HCT116 (cell line): ENCODE measurements around the gene DYNC2H1. TPM values are rescaled to one million over a fixed set of nuclear protein-coding genes. Genes with fewer than 3 reads are reported as not detected.

Experiments
- ATAC-seq: fragments of 200-7000 bp; cut with Tn5 transposase; 2 replicates; pipeline ENCODE4 v1.9.1; 2020; ENCODE audit warnings: mild to moderate bottlenecking, moderate library complexity
- BruUV-seq: library from RNA; stranded (reverse); fragments of 400-500 nt; replicated peaks from 2 replicates; lab custom pipeline; 2021; lab: Mats Ljungman, UMichigan
- CTCF ChIA-PET: fragments of 300-600 bp; sonication (Branson Sonifier 250); formaldehyde crosslinking; loops from one replicate; lab custom pipeline; 2021; ENCODE audit warnings: antibody characterized with exemption; lab: Charles Lee
- POLR2A ChIA-PET: fragments of 300-600, 350-600 bp; sonication (Branson Sonifier 250); formaldehyde crosslinking; loops from one replicate; lab custom pipeline; 2021; ENCODE audit warnings: antibody characterized with exemption; lab: Charles Lee
- RAD21 ChIA-PET, 2 experiments: fragments of 300-600 bp; sonication (Branson Sonifier 250); formaldehyde crosslinking; loops; one replicate each; lab custom pipeline; 2023; ENCODE audit warnings: low total read pairs in 2 of 2; ENCODE audit not compliant: uncharacterized antibody in 2 of 2, unreplicated experiment in 2 of 2, low non-redundant PET in 1 of 2; lab: Charles Lee
- DNase-seq: peaks from one replicate; pipeline ENCODE4 v3.0.0-alpha.2; 2010; ENCODE audit warnings: low read depth, low spot score
- H2AFZ ChIP-seq: fragments of 200-600 bp; shearing (Covaris generic), sonication (generic); 2 replicates; pipeline ENCODE4 v1.6.1; 2017; ENCODE audit warnings: low read depth, mixed run types, mixed read lengths, antibody characterized with exemption, low read length; ENCODE audit not compliant: poor library complexity, severe bottlenecking
- H3K27ac ChIP-seq: 2 replicates; pipeline ENCODE4 v1.5.1; 2012; ENCODE audit warnings: low read depth, low read length
- H3K27me3 ChIP-seq: fragments of 200-600 bp; sonication (generic); 2 replicates; pipeline ENCODE4 v1.6.1; 2016; ENCODE audit warnings: mixed run types, low read length, mixed read lengths; ENCODE audit not compliant: insufficient read depth
- H3K36me3 ChIP-seq, 2 experiments: fragments of 200-500 bp in 1 of 2; fragments of 200-600 bp in 1 of 2; sonication (Bioruptor generic) in 1 of 2; sonication (generic) in 1 of 2; 2 replicates each; pipeline versions ENCODE4 v1.5.1 to v1.6.1; 2014 to 2016; ENCODE audit warnings: low read length in 2 of 2, inconsistent platforms in 1 of 2, mixed read lengths in 1 of 2, mixed run types in 1 of 2; ENCODE audit not compliant: insufficient read depth in 2 of 2, control insufficient read depth in 1 of 2
- H3K4me1 ChIP-seq, 2 experiments: fragments of 200-600 bp in 1 of 2; sonication (generic) in 1 of 2; 2 replicates each; pipeline versions ENCODE4 v1.5.1 to v1.6.1; 2012 to 2017; ENCODE audit warnings: low read length in 2 of 2, inconsistent platforms in 1 of 2, mild to moderate bottlenecking in 1 of 2, mixed read lengths in 1 of 2, mixed run types in 1 of 2, moderate library complexity in 1 of 2; ENCODE audit not compliant: insufficient read depth in 2 of 2, control insufficient read depth in 1 of 2
- H3K4me2 ChIP-seq: fragments of 200-600 bp; sonication (generic); 2 replicates; pipeline ENCODE4 v1.6.1; 2017; ENCODE audit warnings: mixed run types, low read length, mixed read lengths
- H3K4me3 ChIP-seq, 2 experiments: fragments of 200-600 bp in 1 of 2; sonication (generic) in 1 of 2; replicated peaks in 1 of 2; 2 replicates each; pipeline ENCODE4 v1.5.1; 2011 to 2016; ENCODE audit warnings: low read length in 2 of 2, control low read depth in 1 of 2, low read depth in 1 of 2, mild to moderate bottlenecking in 1 of 2, mixed read lengths in 1 of 2, mixed run types in 1 of 2
- H3K79me2 ChIP-seq: fragments of 200-600 bp; sonication (generic); 2 replicates; pipeline ENCODE4 v1.6.1; 2017; ENCODE audit warnings: mild to moderate bottlenecking, mixed run types, low read length, moderate library complexity, mixed read lengths; ENCODE audit not compliant: insufficient read depth
- H3K9ac ChIP-seq: fragments of 200-600 bp; sonication (generic); 2 replicates; pipeline ENCODE4 v1.6.1; 2016; ENCODE audit warnings: low read length, mixed read lengths
- H3K9me2 ChIP-seq: fragments of 200-600 bp; sonication (generic), shearing (Covaris generic); 2 replicates; pipeline ENCODE4 v1.6.1; 2017; ENCODE audit warnings: mixed run types, mild to moderate bottlenecking, moderate library complexity; ENCODE audit not compliant: insufficient read depth
- H3K9me3 ChIP-seq, 2 experiments: fragments of 200-500 bp in 1 of 2; fragments of 200-600 bp in 1 of 2; sonication (Bioruptor generic) in 1 of 2; sonication (generic) in 1 of 2; 2 replicates each; pipeline ENCODE4 v1.6.1; 2014 to 2017; ENCODE audit warnings: low read length in 2 of 2, mixed read lengths in 2 of 2, inconsistent platforms in 1 of 2, low read depth in 1 of 2, mild to moderate bottlenecking in 1 of 2, mixed run types in 1 of 2, moderate library complexity in 1 of 2; ENCODE audit not compliant: control insufficient read depth in 1 of 2, insufficient read depth in 1 of 2
- H4K20me1 ChIP-seq: fragments of 200-600 bp; sonication (generic), shearing (Covaris generic); 2 replicates; pipeline ENCODE4 v1.6.1; 2017; ENCODE audit warnings: mixed run types, mild to moderate bottlenecking, moderate library complexity; ENCODE audit not compliant: insufficient read depth
- CEBPB ChIP-seq: IDR thresholded peaks from 2 replicates; pipeline ENCODE4 v1.6.1; 2012; ENCODE audit warnings: low read depth
- EGR1 ChIP-seq: IDR thresholded peaks from 2 replicates; pipeline ENCODE4 v1.6.1; 2012; ENCODE audit warnings: low read depth
- ELF1 ChIP-seq: IDR thresholded peaks from 2 replicates; pipeline ENCODE4 v1.6.1; 2012; ENCODE audit warnings: low read depth, borderline replicate concordance
- EZH2 ChIP-seq: fragments of 200-600 bp; sonication (generic); IDR thresholded peaks from 2 replicates; pipeline ENCODE4 v1.6.1; 2017; ENCODE audit warnings: antibody characterized with exemption, mixed run types
- FOSL1 ChIP-seq: IDR thresholded peaks from 2 replicates; pipeline ENCODE4 v1.6.1; 2012; ENCODE audit warnings: low read depth
- JUND ChIP-seq: IDR thresholded peaks from 2 replicates; pipeline ENCODE4 v1.6.1; 2012
- POLR2A ChIP-seq: IDR thresholded peaks from 2 replicates; pipeline ENCODE4 v1.7.0; 2011; ENCODE audit warnings: borderline replicate concordance; ENCODE audit not compliant: insufficient read depth, insufficient read length; ENCODE audit errors: extremely low read depth
- POLR2AphosphoS5 ChIP-seq: IDR thresholded peaks from 2 replicates; pipeline ENCODE4 v1.6.1; 2011; ENCODE audit warnings: mild to moderate bottlenecking, low read depth, low read length, moderate library complexity
- RAD21 ChIP-seq: IDR thresholded peaks from 2 replicates; pipeline ENCODE4 v1.6.1; 2012; ENCODE audit warnings: low read depth, mild to moderate bottlenecking
- SIN3A ChIP-seq: IDR thresholded peaks from 2 replicates; pipeline ENCODE4 v1.6.1; 2012; ENCODE audit warnings: low read depth
- SP1 ChIP-seq: IDR thresholded peaks from 2 replicates; pipeline ENCODE4 v1.6.1; 2012; ENCODE audit warnings: low read depth
- TCF7L2 ChIP-seq: IDR thresholded peaks from 2 replicates; pipeline ENCODE4 v1.7.0; 2011; ENCODE audit warnings: borderline replicate concordance, inconsistent platforms; ENCODE audit not compliant: insufficient read depth, insufficient read length; ENCODE audit errors: extremely low read depth
- YY1 ChIP-seq: IDR thresholded peaks from 2 replicates; pipeline ENCODE4 v1.6.1; 2011; ENCODE audit warnings: low read length, low read depth, moderate library complexity, mild to moderate bottlenecking; ENCODE audit not compliant: insufficient replicate concordance; ENCODE audit errors: extremely low read depth
- ZFX ChIP-seq: fragments of 450-650 bp; IDR thresholded peaks from 2 replicates; pipeline ENCODE4 v1.6.1; 2017
- ZNF274 ChIP-seq: fragments of 200-500 bp; sonication (Bioruptor generic); IDR thresholded peaks from 2 replicates; pipeline ENCODE4 v1.6.1; 2014; ENCODE audit warnings: mild to moderate bottlenecking, low read depth, low read length, inconsistent platforms
- intact Hi-C: fragments of 100-400 bp; cut with micrococcal nuclease; formaldehyde crosslinking; loops from 2 replicates; pipeline ENCODE4 v1.10.0; 2022
- total RNA-seq: library from RNA; stranded (reverse); gene quantifications from one replicate; pipeline ENCODE4 v1.2.1, GENCODE V29; 2021; ENCODE audit not compliant: unreplicated experiment
- TF ChIP-seq, protein P1 (sequence below), 3 experiments: fragments of 200-600 bp in 1 of 3; sonication (generic) in 1 of 3; IDR thresholded peaks in 2 of 3; conservative IDR thresholded peaks in 1 of 3; 2 replicates each; pipeline ENCODE4 v1.5.1; 2012 to 2017; ENCODE audit warnings: low read depth in 2 of 3, low read length in 2 of 3, antibody characterized with exemption in 1 of 3, borderline replicate concordance in 1 of 3, control low read depth in 1 of 3, mild to moderate bottlenecking in 1 of 3, mixed read lengths in 1 of 3, mixed run types in 1 of 3, moderate library complexity in 1 of 3; ENCODE audit not compliant: insufficient read depth in 1 of 3
- TF ChIP-seq, protein P2 (sequence below): IDR thresholded peaks from 2 replicates; pipeline ENCODE4 v1.6.1; 2012; ENCODE audit warnings: low read depth
- TF ChIP-seq, protein P3 (sequence below): IDR thresholded peaks from 2 replicates; pipeline ENCODE4 v1.6.1; 2012

DYNC2H1 gene
- total RNA-seq, 1 experiment from 2014 or later: 1.5 TPM

DNA sequence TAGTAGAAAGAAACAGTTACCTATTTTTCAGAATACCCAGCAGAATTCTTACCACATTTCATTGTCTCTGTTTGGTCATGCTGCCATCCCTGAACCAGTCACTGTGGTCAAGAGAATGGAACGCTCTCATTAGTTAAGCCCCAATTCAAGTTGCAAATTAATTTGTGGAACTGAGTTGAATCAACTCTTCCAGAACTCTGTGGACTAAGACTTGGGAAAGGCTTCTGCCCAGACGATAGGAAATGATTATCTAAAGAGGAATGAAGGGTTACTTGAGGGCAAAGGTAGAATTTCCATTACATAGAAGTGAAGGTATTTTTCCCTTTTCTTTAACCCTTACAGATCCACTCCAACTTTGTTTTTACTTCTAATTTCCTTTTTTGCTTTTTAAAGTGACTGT lies 286.4 kb downstream of the DYNC2H1 start (continued):
- TF ChIP-seq, protein P1, sequence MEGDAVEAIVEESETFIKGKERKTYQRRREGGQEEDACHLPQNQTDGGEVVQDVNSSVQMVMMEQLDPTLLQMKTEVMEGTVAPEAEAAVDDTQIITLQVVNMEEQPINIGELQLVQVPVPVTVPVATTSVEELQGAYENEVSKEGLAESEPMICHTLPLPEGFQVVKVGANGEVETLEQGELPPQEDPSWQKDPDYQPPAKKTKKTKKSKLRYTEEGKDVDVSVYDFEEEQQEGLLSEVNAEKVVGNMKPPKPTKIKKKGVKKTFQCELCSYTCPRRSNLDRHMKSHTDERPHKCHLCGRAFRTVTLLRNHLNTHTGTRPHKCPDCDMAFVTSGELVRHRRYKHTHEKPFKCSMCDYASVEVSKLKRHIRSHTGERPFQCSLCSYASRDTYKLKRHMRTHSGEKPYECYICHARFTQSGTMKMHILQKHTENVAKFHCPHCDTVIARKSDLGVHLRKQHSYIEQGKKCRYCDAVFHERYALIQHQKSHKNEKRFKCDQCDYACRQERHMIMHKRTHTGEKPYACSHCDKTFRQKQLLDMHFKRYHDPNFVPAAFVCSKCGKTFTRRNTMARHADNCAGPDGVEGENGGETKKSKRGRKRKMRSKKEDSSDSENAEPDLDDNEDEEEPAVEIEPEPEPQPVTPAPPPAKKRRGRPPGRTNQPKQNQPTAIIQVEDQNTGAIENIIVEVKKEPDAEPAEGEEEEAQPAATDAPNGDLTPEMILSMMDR (IDR thresholded peaks at IDR 0.05 in 2 of 3, conservative IDR thresholded peaks at IDR 0.05 in 1 of 3; ENCODE audit: borderline replicate concordance in 1 of 3, insufficient read depth in 1 of 3, low read depth in 2 of 3, low read length in 2 of 3): no peak
- no peak for TF ChIP-seq EGR1
- no peak for TF ChIP-seq RAD21
- TF ChIP-seq TCF7L2: no peak
- no peak for TF ChIP-seq ELF1

DNA sequence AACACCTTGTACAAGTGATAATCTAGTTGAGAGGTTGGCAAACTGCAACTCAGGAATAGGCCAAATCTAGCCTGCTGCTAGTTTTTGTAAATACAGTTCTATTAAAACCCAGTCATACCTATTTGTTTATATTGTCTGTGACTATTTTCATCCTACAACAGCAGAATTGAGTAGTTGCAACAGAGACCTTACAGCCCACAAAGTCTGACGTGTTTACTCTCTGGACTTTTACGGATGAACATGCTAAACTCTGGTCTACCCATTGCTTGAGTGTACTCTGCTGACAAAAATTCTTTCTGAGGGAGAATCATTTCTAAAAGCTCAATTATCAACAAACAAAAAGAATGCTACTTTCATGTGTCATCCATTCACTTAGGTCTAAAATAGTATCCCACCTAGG lies 287.0 kb downstream of the DYNC2H1 start:
- H4K20me1 ChIP-seq: no peaks in the 10 kb centered on the region
- intact Hi-C loops: no loop called here
- H3K4me2 ChIP-seq: no peak overlapping the region
- peaks cover 0 to 3% of the 10 kb centered on the region in 2 experiments; a peak in 1 of 4 replicates for H3K4me1 ChIP-seq
- H3K79me2 ChIP-seq: no peaks in the 10 kb centered on the region
- RAD21 ChIA-PET: no interaction called here
- no peak overlapping the region for H2AFZ ChIP-seq
- CTCF ChIA-PET: no interaction called here
- no peaks in the 10 kb centered on the region for H3K9me3 ChIP-seq
- no peaks in the 10 kb centered on the region; the same call in 1 of the 2 replicates for H3K9me2 ChIP-seq
- H3K9ac ChIP-seq: no peak overlapping the region
- no peak for ATAC-seq
- no TSS peak for BruUV-seq
- no peaks in the 10 kb centered on the region for H3K27me3 ChIP-seq
- DNase-seq: no peak
- H3K4me3 ChIP-seq: no peak overlapping the region
- no peak overlapping the region for H3K27ac ChIP-seq
- H3K36me3 ChIP-seq: no peaks in the 10 kb centered on the region
- POLR2A ChIA-PET: no interaction called here
- TF ChIP-seq ZFX (no peak), ELF1 (no peak), SIN3A (no peak), EGR1 (no peak), ZNF274 (no peak), JUND (no peak), POLR2A (no peak), RAD21 (no peak), EZH2 (no peak), CEBPB (no peak), FOSL1 (no peak), YY1 (no peak), SP1 (no peak), TCF7L2 (no peak), POLR2AphosphoS5 (no peak)
- TF ChIP-seq, protein P1 (IDR thresholded peaks at IDR 0.05 in 2 of 3, conservative IDR thresholded peaks at IDR 0.05 in 1 of 3; ENCODE audit: borderline replicate concordance in 1 of 3, insufficient read depth in 1 of 3, low read depth in 2 of 3, low read length in 2 of 3): no peak
- TF ChIP-seq, protein P2, sequence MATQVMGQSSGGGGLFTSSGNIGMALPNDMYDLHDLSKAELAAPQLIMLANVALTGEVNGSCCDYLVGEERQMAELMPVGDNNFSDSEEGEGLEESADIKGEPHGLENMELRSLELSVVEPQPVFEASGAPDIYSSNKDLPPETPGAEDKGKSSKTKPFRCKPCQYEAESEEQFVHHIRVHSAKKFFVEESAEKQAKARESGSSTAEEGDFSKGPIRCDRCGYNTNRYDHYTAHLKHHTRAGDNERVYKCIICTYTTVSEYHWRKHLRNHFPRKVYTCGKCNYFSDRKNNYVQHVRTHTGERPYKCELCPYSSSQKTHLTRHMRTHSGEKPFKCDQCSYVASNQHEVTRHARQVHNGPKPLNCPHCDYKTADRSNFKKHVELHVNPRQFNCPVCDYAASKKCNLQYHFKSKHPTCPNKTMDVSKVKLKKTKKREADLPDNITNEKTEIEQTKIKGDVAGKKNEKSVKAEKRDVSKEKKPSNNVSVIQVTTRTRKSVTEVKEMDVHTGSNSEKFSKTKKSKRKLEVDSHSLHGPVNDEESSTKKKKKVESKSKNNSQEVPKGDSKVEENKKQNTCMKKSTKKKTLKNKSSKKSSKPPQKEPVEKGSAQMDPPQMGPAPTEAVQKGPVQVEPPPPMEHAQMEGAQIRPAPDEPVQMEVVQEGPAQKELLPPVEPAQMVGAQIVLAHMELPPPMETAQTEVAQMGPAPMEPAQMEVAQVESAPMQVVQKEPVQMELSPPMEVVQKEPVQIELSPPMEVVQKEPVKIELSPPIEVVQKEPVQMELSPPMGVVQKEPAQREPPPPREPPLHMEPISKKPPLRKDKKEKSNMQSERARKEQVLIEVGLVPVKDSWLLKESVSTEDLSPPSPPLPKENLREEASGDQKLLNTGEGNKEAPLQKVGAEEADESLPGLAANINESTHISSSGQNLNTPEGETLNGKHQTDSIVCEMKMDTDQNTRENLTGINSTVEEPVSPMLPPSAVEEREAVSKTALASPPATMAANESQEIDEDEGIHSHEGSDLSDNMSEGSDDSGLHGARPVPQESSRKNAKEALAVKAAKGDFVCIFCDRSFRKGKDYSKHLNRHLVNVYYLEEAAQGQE: no peak
- TF ChIP-seq, protein P3, sequence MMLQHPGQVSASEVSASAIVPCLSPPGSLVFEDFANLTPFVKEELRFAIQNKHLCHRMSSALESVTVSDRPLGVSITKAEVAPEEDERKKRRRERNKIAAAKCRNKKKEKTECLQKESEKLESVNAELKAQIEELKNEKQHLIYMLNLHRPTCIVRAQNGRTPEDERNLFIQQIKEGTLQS: no peak
